HK-2 (cell line): ENCODE data around the gene AMZ2.
"Not testable (repeated sequence)": the region's sequence is repeated elsewhere in the genome, so short reads cannot be mapped to it uniquely, and the experiment has no call there.

Experiments used
- DNase-seq: peaks from one replicate; pipeline ENCODE4 v3.0.0-alpha.2; 2018; ENCODE audit not compliant: unreplicated experiment

The AMZ2 gene, protein sequence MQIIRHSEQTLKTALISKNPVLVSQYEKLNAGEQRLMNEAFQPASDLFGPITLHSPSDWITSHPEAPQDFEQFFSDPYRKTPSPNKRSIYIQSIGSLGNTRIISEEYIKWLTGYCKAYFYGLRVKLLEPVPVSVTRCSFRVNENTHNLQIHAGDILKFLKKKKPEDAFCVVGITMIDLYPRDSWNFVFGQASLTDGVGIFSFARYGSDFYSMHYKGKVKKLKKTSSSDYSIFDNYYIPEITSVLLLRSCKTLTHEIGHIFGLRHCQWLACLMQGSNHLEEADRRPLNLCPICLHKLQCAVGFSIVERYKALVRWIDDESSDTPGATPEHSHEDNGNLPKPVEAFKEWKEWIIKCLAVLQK

GRCh38 chr17:68247445-68248198 is at the start of gene AMZ2:
Gene AMZ2 (plus strand): TSS chr17:68248043. CDS start chr17:68250188, 2,145 bp downstream.
- peak; percentile 96 for DNase-seq

DNA sequence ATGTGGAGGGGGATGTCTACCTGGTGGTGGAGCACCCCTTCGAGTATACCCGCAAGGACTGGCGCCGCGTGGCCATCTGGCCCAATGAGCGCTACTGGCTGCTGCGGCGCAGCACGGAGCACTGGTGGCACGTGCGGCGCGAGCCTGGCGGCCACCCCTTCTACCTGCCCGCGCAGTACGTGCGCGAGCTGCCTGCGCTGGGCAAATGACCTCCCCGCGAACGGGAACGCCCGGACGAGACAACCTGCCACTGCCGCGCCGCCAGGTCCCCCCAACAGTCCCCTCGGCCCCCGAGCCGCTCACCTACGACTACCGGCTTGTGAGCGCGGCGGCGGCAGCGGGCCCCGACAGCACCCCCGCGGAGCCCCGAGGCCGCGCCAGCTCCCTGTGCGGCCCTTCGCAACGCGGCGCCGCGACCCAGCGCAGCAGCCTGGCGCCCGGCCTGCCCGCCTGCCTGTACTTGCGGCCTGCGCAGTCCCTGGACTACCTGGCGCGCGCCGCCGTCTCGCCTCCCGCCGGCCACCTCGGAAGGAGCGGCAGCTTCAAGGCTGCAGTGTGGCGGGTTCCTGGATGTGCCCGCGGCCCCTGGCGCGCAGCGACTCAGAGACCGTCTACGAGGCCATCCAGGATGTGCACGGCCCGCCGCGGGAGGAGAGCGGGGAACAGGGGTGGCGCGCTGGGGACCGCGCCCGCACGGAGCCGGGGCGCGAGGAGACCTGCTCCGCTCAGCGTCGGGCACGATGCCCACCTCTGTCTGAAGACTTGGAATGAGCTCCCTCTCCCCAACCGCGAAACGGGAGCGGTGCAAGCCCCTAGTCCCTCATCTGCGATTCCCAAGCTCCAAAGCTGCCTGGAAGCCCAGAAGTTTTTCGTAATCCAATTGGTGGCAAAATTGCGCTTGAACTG is 48.7 kb upstream of the AMZ2 start:
- DNase-seq, result no peak

DNA sequence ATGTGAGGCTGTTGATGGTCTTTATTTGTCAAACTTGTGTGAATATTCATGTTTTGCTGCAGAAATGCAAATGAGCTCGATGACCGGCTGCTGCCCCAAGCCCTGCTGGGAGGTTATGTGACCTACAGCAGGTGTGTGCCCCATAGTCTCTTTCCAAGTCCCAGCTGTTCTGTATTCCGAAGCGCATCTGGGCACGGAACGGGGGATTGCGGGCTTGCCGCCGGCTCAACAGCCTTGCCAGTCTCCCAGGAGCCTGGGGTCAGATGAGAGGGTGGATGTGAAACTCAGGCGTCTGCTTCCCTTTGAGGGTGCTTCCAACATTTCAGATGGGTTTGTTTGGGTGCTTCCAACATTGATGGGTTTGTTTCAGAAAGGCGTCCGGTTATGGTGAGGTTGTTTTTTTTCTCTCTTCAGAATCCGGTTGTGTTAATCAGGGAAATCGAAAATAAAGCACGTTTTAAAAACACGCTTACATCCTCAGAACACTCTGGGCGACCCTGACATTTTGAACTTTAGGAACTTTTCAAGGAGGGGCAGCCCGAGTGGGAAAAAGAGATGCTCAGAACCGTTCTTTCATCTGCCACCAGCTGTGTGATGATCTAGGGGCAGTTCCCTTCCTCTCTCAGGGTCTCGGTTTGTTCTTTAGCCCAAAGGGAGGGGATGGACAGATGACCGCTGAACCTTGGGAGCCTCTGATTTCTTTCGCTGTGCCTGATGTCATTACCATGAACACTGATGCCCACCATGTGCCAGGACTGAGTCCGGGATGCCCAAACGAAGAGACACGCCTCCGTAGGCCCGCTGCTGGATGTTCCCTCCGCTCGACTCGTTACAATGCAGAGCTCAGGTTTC is 47.8 kb upstream of the AMZ2 start:
- DNase-seq, result no peak

- peak; percentile 81 for DNase-seq
Measured at GRCh38 chr17:68200689-68201417, 47.0 kb upstream of the AMZ2 start.

GRCh38 chr17:68201418-68201771 is 46.4 kb upstream of the AMZ2 start:
- not testable (repeated sequence) for DNase-seq

- DNase-seq, result not testable (repeated sequence)
Measured at GRCh38 chr17:68202321-68202720, 45.5 kb upstream of the AMZ2 start.

- DNase-seq, result no peak
Measured at GRCh38 chr17:68204736-68205135, 43.1 kb upstream of the AMZ2 start.

DNA sequence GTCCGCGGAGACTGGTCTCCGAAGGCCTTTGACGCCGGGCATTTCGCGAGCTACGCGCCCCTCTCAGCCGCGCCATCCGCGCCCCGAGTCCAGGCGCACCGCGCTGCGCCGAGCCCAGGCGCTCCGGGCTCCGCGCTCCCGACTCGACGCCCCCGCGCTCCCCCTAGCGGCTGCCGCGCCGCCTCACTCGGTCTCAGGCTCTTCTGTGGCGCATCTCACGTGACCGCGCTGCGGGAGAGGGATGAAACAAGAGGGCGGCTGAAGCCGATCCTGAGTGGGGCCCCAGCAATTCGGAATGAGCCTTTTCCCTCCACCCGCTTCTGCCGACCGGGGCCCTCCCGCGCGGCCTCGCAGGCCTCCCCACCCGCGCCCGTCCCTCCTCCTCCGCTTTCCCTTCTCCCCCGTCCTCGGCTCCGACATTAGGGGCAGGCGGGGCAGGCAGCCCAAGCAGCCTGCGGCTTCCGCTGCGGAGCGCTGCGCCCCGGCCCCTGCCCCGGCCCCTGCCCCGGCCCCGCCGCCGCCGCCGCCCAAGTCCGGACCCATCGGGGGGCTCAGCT is 42.5 kb upstream of the AMZ2 start:
- DNase-seq, result peak; percentile 87

- no peak for DNase-seq
Measured at GRCh38 chr17:68205808-68206720, 41.8 kb upstream of the AMZ2 start.

GRCh38 chr17:68207651-68208253 is 40.1 kb upstream of the AMZ2 start:
- DNase-seq, result no peak

- not testable (repeated sequence) for DNase-seq
Measured at GRCh38 chr17:68208651-68209050, 39.2 kb upstream of the AMZ2 start.

DNA sequence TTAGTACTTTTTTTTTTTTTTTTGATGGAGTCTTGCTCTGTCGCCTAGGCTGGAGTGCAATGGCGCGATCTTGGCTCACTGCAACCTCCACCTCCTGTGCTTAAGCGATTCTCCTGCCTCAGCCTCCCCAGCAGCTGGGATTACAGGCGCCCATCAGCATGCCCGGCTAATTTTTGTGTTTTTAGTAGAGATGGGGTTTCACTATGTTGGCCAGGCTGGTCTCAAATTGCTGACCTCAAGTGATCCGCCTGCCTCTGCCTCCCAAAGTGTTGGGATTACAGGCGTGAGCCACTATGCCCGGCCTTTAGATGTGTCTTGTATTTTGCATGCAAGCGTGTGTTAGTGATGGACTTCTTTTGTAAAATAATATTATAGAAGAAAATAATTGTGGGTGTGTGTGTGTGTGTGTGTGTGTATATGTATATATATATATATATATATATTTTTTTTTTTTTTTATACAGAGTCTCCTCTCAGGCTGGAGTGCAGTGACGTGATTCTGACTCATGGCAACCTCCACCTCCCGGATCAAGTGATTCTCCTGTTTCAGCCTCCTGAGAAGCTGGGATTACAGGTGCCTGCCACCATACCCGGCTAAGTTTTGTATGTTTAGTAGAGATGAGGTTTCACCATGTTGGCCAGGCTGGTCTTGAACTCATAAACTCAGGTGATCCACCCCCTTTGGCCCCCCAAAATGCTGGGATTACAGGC is 38.5 kb upstream of the AMZ2 start:
- not testable (repeated sequence) for DNase-seq

DNA sequence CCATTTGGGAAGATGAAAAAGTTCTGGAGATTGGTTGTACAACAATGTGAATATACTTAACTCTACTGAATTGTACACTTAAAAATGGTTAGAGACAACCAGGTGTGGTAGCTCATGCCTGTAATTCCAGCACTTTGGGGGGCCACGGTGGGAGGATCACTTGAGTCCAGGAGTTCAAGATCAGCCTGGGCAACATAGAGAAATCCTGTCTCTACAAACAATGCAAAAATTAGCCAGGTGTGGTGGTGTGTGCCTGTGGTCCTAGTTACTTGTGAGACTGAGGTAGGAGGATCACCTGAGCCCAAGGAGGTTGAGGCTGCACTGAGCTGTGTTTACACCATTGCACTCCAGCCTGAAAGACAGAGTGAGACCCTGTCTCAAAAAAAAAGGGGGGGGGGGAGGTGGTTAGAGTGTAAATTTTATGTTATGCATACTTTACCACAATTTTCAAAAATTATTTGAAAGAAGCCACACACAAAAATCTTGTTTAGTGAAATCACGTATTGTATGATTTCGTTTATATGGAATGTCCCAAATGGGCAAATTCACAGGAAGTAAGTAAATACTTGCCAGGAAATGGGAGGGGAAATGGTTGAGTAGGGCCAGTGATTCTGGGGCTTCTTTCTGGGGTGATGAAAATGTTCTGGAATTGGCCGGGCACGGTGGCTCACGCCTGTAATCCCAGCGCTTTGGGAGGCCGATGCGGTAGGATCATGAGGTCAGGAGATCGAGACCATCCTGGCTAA is 37.1 kb upstream of the AMZ2 start:
- DNase-seq, result no peak

DNA sequence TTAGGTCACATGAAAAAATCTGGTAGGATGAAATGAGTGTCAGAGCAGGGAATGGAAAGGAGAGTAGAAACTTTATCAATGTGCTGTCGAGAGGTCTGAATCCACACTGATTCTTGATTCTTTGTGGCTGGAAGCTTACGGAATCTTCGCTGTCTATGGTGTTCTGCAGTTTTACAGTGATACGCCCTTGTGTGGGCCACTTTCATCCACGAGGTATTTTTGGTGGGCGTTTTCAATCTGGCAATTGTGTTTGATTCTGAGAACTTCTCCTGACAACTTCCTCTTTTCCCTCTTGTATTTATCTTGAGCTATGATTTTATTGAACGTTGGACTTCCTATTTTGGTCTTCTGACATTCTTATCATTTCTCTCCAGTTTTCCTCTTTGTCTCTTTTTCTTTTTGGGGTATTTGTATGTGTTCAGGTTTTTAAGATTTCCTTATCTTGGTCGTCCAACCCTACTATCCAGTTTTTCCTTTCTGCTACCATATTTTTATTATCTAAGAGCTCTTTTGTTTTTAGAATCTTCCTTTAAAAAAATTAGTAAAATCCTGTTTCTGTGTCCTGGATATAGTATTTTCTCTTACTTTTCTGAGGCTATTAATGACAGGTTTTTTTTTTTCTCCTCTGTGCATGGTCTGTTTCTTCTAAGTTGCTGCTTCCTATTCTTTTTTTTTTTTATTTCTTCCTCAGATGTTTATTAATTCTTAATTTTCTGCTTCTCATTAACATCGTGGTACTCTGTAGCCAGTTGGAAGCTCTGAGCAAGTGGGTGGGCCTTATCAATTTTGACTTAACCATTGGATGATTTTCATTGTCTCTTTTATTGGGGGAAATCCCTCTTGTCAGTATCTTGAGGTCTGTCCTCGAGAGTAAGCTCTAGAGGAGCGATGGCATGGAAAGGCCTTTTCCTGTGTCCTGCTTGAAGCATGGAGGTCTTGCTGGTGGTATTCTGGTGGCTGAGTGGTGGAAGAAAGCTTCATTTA is 34.1 kb upstream of the AMZ2 start:
- DNase-seq, result not testable (repeated sequence)

DNA sequence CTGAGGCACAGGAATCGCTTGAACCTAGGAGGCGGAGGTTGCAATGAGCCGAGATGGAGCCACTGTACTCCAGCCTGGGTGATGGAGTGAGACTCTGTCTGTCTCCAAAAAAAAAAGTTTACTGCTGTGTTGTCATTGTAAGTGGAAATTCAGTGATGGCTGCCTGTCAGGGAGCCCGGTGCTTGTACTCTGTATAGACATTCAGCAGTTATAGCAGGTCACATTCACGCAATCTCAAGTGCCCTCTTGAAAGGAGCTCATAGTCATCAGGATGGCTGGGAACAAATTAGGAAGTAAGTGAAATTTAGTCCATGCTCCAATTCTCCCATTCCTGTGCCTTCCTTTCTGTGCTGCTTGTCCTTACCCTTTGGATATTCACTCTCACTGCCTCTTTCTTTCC is 32.4 kb upstream of the AMZ2 start:
- not testable (repeated sequence) for DNase-seq

- DNase-seq, result not testable (repeated sequence)
Measured at GRCh38 chr17:68219429-68219828, 28.4 kb upstream of the AMZ2 start.
